GM12872 (cell line): Measurements from ENCODE around the gene VAPB.

Experiments used
- TF ChIP-seq, protein P1 (sequence below): IDR thresholded peaks from 3 replicates; pipeline ENCODE4 v1.5.1; 2011; ENCODE audit warnings: low read depth, mild to moderate bottlenecking, low read length, moderate library complexity; ENCODE audit not compliant: insufficient read depth

Gene VAPB

DNA sequence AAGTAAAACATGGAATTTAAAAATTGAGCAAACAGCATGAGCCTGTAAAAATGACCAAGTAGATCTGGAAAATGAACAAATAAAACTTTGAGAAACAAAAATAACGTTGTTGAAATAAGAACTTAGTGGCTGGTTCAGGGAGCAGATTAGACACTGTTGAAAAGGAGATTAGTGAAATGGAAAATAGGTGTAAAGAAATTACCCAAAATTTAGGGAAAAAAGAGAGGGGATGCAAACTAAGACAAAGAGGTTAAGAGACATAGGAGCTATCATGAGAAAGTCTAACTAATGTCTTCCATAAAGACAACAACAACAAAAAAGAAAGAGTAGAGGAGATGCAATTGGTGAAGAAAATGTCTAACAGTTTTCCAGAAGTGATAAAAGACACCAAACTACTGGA lies 97.2 kb downstream of the VAPB start:
- TF ChIP-seq, protein P1, sequence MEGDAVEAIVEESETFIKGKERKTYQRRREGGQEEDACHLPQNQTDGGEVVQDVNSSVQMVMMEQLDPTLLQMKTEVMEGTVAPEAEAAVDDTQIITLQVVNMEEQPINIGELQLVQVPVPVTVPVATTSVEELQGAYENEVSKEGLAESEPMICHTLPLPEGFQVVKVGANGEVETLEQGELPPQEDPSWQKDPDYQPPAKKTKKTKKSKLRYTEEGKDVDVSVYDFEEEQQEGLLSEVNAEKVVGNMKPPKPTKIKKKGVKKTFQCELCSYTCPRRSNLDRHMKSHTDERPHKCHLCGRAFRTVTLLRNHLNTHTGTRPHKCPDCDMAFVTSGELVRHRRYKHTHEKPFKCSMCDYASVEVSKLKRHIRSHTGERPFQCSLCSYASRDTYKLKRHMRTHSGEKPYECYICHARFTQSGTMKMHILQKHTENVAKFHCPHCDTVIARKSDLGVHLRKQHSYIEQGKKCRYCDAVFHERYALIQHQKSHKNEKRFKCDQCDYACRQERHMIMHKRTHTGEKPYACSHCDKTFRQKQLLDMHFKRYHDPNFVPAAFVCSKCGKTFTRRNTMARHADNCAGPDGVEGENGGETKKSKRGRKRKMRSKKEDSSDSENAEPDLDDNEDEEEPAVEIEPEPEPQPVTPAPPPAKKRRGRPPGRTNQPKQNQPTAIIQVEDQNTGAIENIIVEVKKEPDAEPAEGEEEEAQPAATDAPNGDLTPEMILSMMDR: no peak

GRCh38 chr20:58492074-58492718 lies 103.2 kb downstream of the VAPB start:
- TF ChIP-seq, protein P1: no peak

DNA sequence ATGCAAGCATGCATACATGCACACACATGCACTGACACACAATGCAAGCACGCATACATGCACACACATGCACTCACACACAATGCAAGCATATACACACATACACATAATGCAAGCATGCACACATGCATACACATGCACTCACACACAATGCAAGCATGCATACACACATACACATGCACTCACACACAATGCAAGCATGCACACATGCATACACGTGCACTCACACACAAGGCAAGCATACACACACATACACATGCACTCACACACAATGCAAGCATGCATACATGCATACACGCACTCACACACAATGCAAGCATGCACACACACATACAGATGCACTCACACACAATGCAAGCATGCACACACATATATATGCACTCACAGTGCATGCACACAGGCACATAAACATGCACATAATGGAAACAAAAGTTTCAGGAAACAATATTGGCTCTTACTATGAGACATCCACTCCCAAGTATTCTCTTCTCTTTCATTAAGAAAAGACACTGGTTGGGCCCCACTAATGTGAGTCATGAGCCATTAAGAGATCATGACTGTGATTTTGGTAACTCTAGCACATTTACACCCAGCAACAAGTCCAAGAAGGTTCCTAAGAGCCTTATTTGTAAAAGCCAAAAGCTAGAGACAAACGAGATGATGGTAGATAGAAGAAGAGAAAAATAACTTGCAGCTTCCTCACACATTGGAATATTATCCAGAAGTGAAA lies 103.9 kb downstream of the VAPB start:
- TF ChIP-seq, protein P1: no peak

DNA sequence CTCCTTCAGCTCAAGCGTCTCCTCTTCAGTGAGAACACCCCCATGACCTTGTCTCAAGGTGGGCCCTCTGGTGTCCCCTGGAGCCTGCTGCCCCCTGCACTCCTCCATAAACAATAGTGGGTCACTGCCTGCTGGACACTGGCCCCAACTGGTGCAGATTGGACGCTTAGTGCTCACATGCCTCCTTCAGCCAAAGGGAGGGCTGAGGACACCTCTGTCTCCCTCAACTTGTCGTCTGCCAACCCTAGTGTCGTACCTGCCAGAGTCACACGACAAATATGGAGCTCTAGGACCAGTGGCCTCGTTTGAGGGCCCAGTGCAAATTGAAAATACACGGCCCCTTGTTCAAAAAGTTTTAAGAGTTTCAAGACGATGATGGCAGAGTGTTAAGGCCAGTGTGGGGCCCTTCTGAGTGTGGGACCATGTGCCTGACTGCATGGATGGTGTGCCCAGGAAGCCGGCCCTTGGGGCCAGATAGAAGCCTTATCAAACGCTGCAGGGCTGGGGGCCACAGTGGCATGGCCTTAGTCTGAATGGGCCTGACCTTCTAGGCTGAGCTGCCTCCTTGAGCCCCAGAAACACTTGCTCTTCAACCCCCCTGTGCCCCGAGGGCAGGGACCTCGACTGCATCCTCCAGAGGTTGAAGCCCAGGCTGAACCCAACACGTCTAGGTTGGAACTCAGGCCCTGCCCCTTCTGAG lies 106.0 kb downstream of the VAPB start:
- TF ChIP-seq, protein P1: no peak

GRCh38 chr20:58495623-58496428 lies 106.8 kb downstream of the VAPB start:
- TF ChIP-seq, protein P1: no peak

DNA sequence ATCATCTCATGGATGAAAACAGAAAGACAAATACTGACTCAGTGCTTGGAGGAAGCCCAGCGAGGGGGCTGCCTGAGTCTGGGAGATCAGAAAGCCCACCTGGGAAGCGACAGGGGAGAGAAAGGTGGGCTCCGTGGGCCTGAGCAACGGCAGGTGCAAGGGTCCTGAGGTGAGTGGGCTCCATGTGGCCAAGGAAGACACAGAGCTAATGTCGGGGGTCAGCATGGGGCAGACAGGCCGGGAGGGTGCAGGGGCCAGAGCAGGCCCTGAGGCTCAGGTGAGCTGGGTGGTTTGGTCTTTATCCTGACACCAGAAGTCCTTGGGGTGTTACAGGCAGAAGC lies 107.4 kb downstream of the VAPB start:
- TF ChIP-seq, protein P1: no peak
